Measurements from ENCODE around the gene EFNA2. TPM values are rescaled to one million over a fixed set of nuclear protein-coding genes. Genes with fewer than 3 reads are reported as not detected.

EFNA2 gene
- total RNA-seq, 4 donors from 2014 or later = not detected

GRCh38 chr19:1295169-1296012, 9.7 kb downstream of the EFNA2 start:
- no peak for DNase-seq (ENCODE audit: low spot score in 2 of 2)
- 14 to 25% methylated on average over 45 to 70 of the region's 82 CpGs for WGBS, 2 donors
- TF ChIP-seq CTCF (IDR thresholded peaks at IDR 0.05) (no peak), POLR2A (IDR thresholded peaks at IDR 0.05) (no peak), EP300 (IDR thresholded peaks at IDR 0.05) (no peak)
- peaks cover 0 to 12% (median 5%) of the 10 kb centered on the region in 4 donors for H3K4me1 ChIP-seq
- H3K36me3 ChIP-seq = no peaks in the 10 kb centered on the region
- H3K27me3 ChIP-seq = peaks cover 0 to 52% of the 10 kb centered on the region in 2 donors
- H3K27ac ChIP-seq = no peak overlapping the region
- H3K9me3 ChIP-seq = no peaks in the 10 kb centered on the region
- H3K4me3 ChIP-seq = peak overlapping the region in 1 of 4 donors; percentile 17

- DNase-seq (ENCODE audit: low spot score in 2 of 2) = no peak
- peaks cover 0 to 46% of the 10 kb centered on the region in 2 donors for H3K27me3 ChIP-seq
- 73 to 92% methylated on average over 10 to 11 of the region's 13 CpGs for WGBS, 2 donors
Observed at GRCh38 chr19:1296078-1296477, 10.4 kb downstream of the EFNA2 start.

GRCh38 chr19:1296575-1297271, 11.1 kb downstream of the EFNA2 start:
- peaks cover 0 to 12% (median 5%) of the 10 kb centered on the region in 4 donors for H3K4me1 ChIP-seq
- H3K27me3 ChIP-seq = peaks cover 0 to 39% of the 10 kb centered on the region in 2 donors
- H3K9me3 ChIP-seq = no peaks in the 10 kb centered on the region
- no peak overlapping the region for H3K27ac ChIP-seq
- H3K4me3 ChIP-seq = no peak overlapping the region
- 86 to 90% methylated on average over 17 to 23 of the region's 24 CpGs for WGBS, 2 donors
- DNase-seq (ENCODE audit: low spot score in 2 of 2) = no peak
- no peak for TF ChIP-seq POLR2A (IDR thresholded peaks at IDR 0.05)
- no peak for TF ChIP-seq EP300 (IDR thresholded peaks at IDR 0.05)
- TF ChIP-seq CTCF (IDR thresholded peaks at IDR 0.05) = no peak
- no peaks in the 10 kb centered on the region for H3K36me3 ChIP-seq

More at GRCh38 chr19:1296078-1296477, 10.4 kb downstream of the EFNA2 start:
- H3K9me3 ChIP-seq = no peaks in the 10 kb centered on the region
- H3K4me3 ChIP-seq = no peak overlapping the region
- no peak overlapping the region for H3K27ac ChIP-seq
- peaks cover 0 to 12% (median 5%) of the 10 kb centered on the region in 4 donors for H3K4me1 ChIP-seq
- TF ChIP-seq CTCF (IDR thresholded peaks at IDR 0.05) (no peak), POLR2A (IDR thresholded peaks at IDR 0.05) (no peak), EP300 (IDR thresholded peaks at IDR 0.05) (no peak)
- no peaks in the 10 kb centered on the region for H3K36me3 ChIP-seq

- WGBS, 2 donors = 89 to 93% methylated on average over 8 of the region's 8 CpGs
- H3K4me3 ChIP-seq = no peak overlapping the region
- TF ChIP-seq EP300 (IDR thresholded peaks at IDR 0.05) (no peak), CTCF (IDR thresholded peaks at IDR 0.05) (no peak), POLR2A (IDR thresholded peaks at IDR 0.05) (no peak)
- H3K27me3 ChIP-seq = peaks cover 0 to 24% of the 10 kb centered on the region in 2 donors
- H3K9me3 ChIP-seq = no peaks in the 10 kb centered on the region
- no peaks in the 10 kb centered on the region for H3K36me3 ChIP-seq
- no peak for DNase-seq (ENCODE audit: low spot score in 2 of 2)
- peaks cover 0 to 12% (median 8%) of the 10 kb centered on the region in 4 donors for H3K4me1 ChIP-seq
- no peak overlapping the region for H3K27ac ChIP-seq
Observed at GRCh38 chr19:1298235-1298634, 12.6 kb downstream of the EFNA2 start.

- TF ChIP-seq EP300 (IDR thresholded peaks at IDR 0.05) = no peak
- no peak for TF ChIP-seq CTCF (IDR thresholded peaks at IDR 0.05)
- no peak for TF ChIP-seq POLR2A (IDR thresholded peaks at IDR 0.05)
- Histone ChIP-seq H3K4me1 (peaks cover 0 to 12% (median 8%) of the 10 kb centered on the region in 4 donors), H3K27me3 (peaks cover 0 to 8% of the 10 kb centered on the region in 2 donors), H3K36me3 (no peaks in the 10 kb centered on the region), H3K9me3 (no peaks in the 10 kb centered on the region), H3K27ac (no peak overlapping the region), H3K4me3 (no peak overlapping the region)
- no peak for DNase-seq (ENCODE audit: low spot score in 2 of 2)
- 78 to 81% methylated on average over 33 to 34 of the region's 34 CpGs for WGBS, 2 donors
Observed at GRCh38 chr19:1299801-1300200, 14.1 kb downstream of the EFNA2 start.
